ENCODE results near the gene PPP1R10.

DNA sequence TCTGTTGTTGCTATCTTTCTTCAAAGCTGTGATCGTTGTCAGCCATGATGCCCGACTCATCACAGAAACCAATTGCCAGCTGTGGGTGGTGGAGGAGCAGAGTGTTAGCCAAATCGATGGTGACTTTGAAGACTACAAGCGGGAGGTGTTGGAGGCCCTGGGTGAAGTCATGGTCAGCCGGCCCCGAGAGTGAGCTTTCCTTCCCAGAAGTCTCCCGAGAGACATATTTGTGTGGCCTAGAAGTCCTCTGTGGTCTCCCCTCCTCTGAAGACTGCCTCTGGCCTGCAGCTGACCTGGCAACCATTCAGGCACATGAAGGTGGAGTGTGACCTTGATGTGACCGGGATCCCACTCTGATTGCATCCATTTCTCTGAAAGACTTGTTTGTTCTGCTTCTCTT, 26.5 kb downstream of the PPP1R10 start:
- TF ChIP-seq, protein P1, sequence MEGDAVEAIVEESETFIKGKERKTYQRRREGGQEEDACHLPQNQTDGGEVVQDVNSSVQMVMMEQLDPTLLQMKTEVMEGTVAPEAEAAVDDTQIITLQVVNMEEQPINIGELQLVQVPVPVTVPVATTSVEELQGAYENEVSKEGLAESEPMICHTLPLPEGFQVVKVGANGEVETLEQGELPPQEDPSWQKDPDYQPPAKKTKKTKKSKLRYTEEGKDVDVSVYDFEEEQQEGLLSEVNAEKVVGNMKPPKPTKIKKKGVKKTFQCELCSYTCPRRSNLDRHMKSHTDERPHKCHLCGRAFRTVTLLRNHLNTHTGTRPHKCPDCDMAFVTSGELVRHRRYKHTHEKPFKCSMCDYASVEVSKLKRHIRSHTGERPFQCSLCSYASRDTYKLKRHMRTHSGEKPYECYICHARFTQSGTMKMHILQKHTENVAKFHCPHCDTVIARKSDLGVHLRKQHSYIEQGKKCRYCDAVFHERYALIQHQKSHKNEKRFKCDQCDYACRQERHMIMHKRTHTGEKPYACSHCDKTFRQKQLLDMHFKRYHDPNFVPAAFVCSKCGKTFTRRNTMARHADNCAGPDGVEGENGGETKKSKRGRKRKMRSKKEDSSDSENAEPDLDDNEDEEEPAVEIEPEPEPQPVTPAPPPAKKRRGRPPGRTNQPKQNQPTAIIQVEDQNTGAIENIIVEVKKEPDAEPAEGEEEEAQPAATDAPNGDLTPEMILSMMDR (IDR thresholded peaks at IDR 0.05): no peak
- TF ChIP-seq POLR2A (IDR thresholded peaks at IDR 0.05): no peak

All from breast epithelium (tissue), 3 donors.